GM20431 (cell line): ENCODE data around the gene AK8.

ENCODE experiments used
- in situ Hi-C: fragments of 300-500 bp; cut with MseI, MboI; formaldehyde crosslinking; loops from one replicate; pipeline ENCODE4 v1.15.0; 2020; ENCODE audit warnings: low sequenced_read_pairs; ENCODE audit not compliant: unreplicated experiment

Gene AK8

DNA sequence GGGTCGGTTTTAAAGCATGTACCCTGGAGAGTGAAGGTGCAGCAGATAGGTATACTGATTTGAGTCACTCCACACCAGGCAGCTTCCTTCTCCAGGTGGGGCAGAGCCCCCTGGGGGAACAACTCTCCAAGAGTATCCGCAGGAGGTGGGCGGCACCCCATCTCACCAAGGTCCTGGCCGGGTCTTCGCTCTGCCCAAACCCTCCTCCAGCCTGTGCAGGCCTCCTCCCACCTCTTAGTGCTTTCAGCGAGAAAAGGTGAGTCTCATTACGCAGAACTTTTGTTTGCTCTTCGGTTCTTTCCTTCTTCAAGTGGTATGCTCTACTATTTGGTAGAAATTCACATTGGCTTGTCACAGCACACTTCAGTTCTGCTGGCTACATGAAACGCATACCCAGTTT, 14.3 kb upstream of the AK8 start:
- in situ Hi-C loops = no loop called here

DNA sequence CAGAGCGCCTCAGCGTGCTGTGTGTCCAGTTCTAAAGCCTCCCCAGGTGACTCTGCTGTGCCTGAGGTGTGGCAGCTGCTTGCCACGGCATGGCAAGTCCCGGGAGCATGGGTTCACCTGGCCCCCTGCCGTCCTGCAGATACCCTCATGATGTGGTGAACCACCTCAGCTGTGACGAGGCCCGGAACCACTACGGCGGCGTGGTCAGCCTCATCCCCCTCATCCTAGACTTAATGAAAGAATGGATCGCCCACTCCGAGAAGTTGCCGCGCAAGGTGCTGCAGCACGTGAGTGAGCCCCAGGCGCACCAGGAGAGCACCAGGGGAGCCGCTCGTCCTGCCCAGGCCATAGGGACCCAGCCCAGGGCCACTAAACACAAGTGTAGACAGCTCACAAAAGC, 10.1 kb upstream of the AK8 start:
- in situ Hi-C loops = no loop called here

DNA sequence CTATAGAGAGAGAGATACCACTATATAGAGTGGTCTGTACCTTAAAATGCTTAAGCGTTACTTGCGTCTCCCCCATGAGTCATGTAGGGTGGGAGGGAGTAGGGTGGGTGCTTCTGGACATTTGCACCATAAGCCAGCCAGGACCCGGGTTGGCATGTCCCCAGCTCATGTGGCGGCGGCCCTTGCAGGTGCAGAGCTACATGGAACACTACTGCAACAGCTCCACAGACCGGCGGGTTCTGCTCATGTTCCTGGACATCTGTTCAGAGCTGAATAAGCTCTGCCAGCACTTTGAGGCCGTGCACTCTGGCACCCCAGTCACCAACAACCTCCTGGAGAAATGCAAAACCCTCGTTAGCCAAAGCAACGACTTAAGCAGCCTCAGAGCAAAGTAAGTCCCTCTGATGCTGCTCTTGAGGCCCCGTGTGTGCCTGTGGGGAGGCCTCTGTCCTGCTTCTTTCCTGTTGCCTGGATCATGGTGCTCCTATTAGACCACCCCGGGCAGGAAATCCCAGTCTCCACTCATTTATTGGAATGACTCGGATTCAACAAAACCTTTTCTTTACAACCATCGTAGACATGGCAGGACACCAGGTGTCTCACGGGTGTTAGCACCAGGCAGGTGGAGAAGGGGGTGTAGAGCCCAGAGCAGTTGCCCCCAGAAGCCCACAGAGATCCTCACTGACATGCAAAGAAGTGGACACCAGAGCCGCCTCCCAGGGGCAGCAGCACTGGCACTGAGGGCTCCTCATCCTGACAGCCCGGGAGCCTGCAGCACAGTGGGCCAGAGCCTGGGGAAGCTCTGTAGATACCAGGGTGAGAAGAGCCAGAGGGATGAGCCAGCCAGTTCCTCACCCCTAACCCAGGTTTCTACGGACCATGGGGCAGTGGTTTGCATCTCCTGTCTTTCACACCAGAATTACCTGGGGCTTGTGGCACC, 9.4 kb upstream of the AK8 start:
- in situ Hi-C loops = no loop called here

DNA sequence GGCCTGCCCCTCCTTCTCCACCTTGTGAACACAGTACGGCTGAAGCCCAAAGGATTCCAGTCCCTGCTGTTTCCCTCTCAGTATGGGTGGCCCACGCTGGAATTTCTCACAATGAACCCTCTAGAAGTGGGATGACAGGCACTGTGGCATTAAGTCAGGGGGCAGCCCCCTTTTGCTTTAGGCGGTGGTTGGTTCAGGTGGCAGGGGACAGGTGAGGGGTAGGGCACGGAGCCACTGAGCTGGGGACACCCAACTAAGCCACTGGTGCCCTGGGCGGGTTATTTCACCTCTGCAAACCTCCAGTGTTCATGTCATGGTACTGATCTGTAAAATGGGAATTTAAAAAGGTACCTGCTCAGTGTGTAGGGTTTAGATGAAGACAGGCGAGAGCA, 8.2 kb upstream of the AK8 start:
- in situ Hi-C loops = no loop called here

DNA sequence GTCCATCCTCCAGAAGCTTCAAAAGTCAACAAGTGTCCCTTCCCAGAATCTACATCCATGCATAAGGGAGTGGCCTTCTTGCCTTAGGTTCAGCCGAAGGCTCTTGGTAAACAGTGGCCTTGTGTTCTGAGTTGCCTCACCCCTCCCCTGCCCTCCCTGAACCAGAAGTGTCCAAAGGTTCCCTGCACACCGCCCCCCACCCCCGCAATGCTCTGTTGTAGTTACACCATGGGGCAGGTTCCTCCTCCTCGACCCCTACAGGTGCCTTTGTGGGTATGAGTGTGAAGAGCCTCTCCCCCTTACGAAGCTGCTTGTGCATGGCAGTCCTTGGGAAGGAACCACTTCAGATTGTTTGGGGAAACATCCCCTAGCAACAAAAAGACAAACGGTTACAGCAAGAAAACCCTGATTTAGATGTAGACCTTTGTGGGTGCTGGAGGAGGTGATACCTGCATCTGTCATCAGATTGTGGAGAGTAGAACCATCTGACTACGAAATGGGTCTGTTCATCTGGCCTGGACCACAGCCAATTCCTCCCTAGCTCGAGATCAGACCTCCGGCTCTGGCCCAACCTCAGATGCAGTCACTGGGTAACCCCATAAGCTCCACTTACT, 7.7 kb upstream of the AK8 start:
- in situ Hi-C loops = no loop called here

DNA sequence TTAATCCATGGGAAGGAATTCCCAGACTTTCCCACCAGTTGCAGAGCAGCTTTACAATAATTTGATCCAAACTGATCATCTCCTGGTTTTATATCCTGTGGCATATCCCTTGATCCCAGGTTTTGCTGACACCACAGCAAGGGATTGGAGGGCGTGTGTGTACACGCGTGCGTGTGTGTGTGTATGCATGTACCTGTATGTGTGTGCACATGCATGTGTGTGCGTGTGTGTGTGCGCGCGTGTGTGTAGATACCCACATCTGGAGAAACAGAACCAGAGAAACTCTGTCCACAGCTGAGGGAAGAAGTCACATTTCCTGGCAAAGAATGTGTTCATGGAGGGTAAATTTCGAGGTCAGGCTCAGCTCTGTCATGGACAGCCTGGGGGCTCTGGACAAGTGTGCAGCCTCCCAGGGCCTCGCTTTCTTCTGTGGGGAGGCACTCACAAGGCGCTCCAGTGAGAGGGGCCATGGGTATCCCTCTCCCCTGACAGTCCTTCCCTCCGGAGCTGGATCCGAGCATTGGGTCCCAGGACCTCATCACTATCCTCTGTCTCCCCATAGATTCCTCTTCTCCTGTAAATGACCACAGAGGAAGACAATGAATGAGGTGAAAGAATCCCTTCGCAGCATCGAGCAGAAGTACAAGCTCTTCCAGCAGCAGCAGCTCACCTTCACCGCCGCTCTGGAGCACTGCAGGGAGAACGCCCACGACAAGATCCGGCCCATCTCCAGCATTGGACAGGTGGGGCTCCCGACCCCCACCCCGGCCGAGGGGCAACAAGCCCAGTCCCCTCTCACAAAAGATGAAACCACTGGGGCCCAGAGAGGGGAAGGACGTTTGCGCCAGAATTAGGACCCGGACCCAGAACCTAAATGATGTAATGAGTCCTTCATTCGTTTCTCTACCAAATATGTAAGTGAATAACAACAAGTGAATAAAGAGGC, 5.5 kb upstream of the AK8 start:
- in situ Hi-C loops = no loop called here

DNA sequence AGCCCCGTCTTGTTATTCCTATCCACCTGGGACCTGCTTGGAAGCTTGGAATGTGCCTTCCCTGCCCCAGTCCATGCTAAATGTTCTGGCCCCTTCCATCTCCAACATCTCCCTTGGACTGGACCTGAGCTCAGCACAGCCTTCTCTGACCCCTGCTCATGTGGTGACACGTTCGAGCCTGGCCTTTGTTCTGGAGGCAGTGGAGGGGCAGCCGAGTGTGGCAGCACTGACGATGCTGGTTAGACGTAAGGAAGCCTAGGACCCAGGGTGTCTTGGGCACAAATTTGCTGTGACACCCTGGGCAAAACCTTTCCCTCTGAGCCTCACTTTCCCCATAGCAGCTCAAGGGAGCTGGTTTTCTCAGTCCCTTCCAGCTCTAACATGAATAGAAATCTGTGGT, 4.5 kb upstream of the AK8 start:
- in situ Hi-C loops = no loop called here

DNA sequence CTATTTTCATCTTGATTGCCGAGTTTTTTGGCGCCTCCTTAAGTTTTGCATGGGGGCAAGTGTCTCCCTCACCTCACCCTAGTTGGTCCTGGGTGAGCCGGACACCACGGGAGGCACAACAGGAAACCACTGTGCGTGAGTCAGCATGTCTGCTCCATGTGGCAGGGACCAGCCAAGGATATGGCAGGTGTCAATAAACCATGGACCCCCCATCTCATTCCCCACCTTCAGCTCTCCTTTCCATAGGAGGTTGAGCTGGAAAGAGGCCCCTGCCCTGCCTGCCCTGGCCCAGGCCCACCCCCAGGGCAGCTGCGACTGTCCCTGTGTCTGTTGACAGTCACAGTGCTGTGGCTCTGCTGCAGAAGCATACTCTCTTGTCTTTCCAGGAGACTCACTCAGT, 3.7 kb upstream of the AK8 start:
- in situ Hi-C loops = no loop called here

DNA sequence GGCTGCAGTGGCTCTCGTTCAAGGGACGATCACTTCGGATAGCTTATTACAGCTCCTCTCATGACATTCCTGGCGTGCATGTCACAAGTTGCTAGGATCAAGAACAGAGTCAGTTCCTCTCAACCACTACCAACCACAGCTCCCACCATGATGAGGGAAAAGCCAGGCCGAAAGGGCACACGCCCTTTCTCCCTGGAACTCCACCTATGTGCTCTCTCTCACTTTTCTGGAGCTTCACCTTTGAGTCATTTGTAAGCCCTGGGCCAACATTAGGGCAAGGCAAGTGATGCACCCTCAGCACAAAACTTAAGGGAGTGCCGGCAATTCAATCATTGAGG, 2.2 kb upstream of the AK8 start:
- in situ Hi-C loops = no loop called here

DNA sequence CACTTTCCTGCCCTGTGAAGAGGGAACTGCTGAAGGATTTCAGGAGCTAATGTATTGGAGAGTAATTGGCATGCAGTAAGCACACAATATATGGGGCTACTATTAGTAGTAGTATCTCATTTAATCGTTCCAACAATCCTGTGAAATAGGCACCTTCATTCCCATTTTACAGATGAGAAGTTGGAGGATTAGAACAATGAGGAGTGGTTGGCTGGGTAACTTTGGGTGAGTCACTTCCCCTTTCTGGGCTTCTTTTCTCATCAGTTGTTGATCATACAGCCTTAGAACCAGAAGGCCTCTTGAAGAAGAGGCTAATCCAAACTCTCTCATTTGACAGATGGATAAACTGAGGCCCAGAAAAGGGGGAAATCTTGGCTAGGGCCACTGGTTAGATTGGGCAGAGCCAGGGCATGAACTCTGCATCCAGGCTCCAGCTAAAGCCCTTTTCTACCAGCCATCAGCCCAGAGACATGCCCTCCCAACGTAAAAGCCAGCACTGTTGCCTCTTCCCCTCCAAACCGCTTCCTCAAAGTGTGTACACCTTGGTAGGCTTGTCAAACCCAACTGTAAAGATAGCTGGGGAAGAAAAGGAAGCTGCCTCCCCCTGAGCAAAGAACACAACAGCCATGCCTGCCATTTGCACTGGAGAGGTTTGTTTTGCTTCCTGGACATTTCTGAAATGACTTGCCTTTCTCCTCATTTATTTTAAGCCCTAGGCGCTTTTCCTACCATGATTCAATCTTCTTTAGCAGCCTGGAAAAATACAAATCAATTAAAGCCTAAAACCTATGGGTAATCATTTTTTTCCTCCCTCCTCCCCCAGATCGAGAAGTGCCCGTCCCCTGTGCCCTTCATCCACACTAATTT, 1.6 kb upstream of the AK8 start:
- in situ Hi-C loops = no loop called here

DNA sequence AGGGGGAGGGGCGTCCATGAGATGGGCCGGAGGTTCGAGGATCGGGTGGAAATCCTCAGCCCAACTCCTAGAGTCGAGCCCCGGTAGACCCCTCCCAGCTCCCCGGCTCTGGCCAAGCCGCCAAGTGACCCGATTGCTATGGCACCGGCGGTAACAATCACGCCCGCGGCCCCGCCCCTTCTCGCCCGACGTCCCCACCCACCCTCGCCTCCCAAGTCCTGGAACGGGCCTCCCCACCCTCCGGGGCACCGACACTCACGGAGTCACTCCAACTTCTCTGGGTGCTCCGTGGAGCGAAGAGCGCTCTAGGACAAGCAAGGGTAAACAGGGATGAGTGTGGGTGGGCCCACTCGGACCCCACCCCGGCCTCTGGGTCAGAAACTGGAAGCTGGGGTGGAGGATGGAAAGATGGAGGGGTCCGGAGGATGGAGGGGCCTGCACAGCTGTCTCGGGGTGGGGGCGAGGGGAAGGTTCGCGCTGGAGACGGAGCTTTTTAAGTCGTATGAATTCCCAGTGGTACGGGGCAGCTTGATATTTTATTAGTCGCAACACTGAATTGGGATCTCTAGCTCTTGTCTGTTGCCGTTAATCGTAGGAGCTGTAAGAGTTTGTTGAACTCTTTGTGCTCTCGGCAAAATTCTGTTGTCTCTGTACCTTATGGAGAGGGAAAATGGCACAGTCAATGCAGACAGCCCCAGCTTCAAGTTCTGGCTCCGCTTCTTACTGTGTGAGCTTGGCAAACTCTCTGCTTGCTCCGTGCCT, 792 bp upstream of the AK8 start, which contains the start of gene SPACA9:
Gene SPACA9, plus strand, starts transcription at position 204 of the 762 bp plus-strand sequence. CDS start 5,050 bp downstream, outside the sequence.
- in situ Hi-C loops = no loop called here

DNA sequence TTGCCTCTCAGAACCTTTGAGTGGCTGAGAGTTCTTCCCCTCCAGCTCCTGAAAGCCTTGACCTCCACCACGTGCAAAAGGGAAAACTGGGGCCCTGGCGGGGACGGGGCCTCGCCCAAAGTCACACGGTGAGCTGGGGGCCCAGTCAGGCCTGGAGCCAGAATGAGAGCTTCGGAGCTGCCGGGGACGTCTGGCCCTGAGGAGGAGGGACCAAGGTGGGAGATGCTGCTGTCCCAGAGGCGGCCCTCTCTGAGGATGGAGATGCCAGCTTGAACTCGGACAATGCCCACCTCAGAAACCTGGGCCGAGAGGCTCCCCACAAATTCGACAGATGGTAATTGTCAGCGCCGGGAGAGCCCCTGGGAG, 643 bp downstream of the AK8 start:
- in situ Hi-C loops = no loop called here

DNA sequence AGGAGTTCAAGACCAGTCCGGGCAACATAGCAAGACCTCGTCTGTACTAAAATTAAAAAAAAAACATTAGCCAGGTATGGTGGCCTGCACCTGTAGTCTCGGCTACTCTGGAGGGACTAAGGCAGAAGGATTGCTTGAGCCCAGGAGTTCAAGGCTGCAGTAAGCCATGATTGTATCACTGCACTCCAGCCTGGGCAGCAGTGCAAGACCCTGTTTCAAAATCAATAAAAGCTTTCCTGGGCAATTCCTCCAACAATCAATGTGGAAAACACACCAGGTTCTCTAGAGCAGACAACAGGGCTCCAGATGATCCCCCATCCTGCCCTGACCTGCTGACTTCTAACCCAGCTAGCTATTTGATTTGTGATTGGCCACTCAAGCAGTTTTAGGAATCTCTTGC, 1.2 kb downstream of the AK8 start:
- in situ Hi-C loops = no loop called here

DNA sequence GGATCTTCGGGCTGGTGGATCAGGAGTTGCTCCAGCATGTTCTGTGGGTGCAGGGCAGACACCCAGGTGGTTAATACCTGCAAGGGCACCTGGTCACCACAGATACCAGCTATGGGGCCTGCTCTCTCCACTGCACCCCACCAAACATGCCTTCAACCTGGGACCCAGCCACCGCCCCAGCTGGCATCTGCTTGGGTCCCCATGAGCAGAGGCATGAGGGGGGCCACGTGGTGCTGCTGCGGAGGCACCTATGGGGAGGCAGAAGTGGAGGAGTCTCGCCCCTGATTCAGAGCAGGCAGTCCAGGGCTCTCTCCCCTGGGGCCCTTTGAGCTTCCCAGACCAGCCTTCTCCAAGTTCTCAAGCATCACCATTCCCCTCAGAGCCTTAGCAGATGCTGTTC, 2.9 kb downstream of the AK8 start:
- in situ Hi-C loops = no loop called here

DNA sequence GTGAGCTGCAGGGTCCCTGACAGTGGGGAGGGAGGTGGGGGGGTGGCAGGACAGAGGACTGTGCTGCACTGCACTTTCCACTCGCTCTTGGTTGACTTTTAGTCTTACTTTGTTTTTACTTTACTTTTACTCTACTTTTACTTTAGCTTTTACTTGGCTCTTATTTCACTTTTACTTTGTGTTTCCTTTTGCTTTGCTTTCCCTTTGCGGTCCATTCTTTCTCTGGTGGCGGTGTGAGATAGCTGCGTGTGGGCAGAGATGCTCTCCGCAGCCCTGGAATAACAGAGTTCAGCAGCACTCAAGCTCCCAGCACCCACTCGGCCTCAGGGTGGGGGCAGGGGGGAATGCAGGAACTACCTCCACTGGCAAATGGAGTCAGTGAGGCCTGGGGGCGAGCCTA, 4.7 kb downstream of the AK8 start:
- in situ Hi-C loops = no loop called here

DNA sequence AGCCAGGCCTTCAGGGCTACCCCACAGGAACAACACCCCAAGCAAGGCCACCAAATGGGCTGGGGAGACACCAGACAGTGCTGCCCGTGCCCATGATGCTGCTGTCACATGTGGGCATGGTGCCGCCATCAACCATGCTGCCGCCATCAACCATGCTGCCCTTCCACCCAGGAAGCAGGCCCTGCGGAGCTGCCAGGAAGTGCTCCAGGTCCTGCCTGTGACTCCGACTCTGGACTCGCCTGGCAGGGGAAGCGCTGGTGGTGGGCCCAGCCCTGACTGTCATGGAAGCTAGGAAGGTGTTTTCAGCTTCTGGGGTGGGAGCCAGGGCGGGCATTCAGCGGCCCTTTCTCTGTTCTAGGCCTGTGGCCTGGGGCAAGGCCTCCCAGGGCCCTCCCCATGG, 8.8 kb downstream of the AK8 start:
- in situ Hi-C loops = no loop called here

DNA sequence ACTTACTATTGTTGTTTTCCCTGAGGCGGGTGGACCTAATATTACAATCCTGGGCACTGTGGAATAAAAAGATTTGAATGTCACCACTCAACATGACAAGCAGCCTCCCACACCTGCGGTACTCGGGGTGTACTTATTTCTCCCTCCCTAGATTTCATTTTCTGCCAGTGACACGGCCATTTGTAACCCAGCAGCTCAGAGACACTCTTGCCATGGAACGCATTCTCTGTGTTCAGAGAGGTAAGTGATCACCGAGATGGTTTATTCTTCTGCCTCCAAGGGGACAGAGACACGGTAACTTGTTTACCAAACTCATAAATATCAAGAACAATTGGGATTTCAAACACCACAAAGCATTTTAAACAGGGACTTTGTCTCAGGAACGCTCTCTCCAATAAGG, 11.2 kb downstream of the AK8 start:
- in situ Hi-C loops = no loop called here

DNA sequence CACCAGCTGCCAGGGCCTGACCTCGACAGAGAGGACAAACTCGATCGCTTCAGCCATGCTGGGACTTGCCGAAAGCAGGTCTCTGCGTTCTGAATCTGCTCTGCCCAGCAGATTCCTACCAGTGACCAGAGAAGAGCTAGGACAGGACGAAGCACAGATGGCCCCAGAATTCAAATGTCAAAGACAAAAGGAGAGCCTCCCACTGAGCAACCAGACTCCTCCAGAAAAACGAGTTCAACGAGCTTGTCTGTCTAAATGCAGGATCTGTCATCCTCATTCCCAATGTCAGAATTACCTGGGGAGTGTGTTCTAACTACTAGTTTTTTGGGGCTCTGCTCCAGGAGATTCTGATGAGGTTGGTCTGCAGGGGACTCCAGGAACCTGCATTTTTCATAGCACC, 13.4 kb downstream of the AK8 start:
- in situ Hi-C loops = no loop called here

DNA sequence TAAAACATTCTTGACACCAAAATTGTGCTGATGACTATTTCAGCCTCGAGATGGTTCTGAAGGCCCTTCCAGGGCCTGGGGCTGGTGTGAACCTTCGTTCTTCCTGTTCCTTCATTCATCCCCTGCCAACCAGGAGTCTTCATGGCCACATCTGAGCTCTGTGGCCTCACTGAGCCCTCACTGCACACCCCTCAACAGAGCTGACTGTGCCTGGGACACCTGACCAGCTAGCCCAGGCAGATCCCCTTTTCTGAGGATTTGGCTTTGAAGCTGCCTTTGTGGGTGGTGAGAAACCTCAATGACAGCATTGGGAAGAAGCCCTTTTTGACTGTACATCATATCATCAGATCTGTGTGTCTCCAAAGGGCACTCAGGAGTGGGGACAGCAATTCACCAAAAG, 13.8 kb downstream of the AK8 start:
- in situ Hi-C loops = no loop called here
